Superior temporal gyrus (tissue), 1 donor: ENCODE data around the gene ATG16L2.
"Not testable (repeated sequence)": the region's sequence is repeated elsewhere in the genome, so short reads cannot be mapped to it uniquely, and the experiment has no call there.

Experiments used
- DNase-seq: peaks from one replicate; pipeline ENCODE4 v3.0.0-alpha.2; 2016; ENCODE audit errors: extremely low spot score

ATG16L2 gene

DNA sequence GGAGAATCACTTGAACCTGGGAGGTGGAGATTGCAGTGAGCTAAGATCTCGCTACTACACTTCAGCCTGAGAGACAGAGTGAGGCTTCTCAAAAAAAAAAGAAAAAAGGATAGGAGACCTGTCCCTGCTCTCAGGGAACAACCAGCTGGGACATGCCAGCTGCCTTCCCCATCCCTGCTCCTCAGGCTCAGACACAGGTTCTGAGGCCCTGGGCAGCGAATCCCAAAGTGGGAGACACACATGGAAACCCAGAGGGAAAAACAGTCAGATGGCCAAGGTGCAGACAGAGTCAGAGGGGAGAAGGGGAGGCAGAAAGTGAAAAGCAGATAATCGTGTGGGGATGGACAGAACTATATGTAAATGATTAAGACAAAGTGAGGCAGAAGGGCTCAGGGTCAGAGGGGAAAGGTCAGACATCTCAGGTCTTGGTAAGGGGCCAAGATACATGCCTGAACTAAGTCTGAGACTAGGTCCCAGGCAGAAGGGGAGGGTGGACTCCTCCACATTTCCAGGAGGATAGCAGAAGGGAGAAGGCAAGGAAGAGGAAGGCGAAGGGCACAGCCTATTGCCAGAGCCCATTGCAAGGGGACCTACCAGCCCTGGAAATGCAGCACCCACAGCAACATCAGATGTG is 34.6 kb upstream of the ATG16L2 start:
- DNase-seq = no peak

- no peak for DNase-seq
These were observed 33.7 kb upstream of the ATG16L2 start for GRCh38 chr11:72780296-72781062.

DNA sequence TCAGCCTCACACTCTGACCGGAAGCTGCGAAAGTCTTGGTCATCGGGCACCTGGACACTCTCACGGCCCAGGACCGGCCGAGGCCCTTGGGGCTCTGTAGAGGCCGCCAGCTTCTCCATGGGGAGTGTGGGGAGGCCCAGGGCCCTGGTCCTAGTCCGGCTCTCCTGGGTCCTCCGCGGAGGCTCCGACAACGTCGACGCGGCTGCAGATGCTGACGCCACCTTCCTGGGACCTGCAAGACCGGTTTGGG is 33.2 kb upstream of the ATG16L2 start:
- no peak for DNase-seq

GRCh38 chr11:72781313-72782080 is 32.7 kb upstream of the ATG16L2 start:
- no peak for DNase-seq

GRCh38 chr11:72782081-72782920 is 31.9 kb upstream of the ATG16L2 start:
- no peak for DNase-seq

DNA sequence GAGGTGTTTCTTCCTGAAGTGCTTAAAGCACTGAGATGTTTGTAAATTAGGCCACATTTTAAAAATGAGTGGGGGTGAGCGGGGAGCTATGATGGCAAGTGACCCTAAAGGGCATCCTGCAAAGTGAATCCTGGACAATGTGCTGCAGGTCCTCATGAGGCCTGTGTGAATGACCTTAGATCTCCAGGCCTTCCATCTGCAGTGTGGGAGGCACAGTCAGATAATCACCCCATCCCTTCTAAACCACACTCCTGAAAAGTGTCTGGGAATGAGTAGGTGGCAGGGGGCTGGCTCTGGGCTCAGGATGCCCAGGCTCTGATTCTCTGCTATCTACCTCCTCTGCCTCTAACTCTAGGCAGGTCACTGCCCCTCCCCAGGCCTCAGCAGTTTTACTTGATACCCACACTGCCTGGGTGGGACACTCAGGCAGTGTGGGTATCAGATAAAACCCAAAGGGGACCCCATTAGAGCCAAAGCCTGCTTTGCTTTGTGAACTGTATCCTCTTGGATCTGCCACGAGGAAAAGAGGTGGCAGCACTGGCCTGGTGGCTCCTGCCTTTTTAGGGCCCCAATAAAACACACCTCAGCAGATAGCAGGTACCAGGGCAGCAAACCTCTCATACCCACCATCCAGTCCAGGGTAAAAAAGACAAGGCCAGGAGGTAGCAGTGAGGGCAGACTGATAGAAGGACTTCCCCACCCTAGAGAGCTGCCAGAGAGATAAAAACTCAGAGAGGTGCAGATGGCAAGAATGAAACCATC is 30.9 kb upstream of the ATG16L2 start:
- no peak for DNase-seq

GRCh38 chr11:72784662-72785061 is 29.5 kb upstream of the ATG16L2 start:
- DNase-seq = no peak

DNA sequence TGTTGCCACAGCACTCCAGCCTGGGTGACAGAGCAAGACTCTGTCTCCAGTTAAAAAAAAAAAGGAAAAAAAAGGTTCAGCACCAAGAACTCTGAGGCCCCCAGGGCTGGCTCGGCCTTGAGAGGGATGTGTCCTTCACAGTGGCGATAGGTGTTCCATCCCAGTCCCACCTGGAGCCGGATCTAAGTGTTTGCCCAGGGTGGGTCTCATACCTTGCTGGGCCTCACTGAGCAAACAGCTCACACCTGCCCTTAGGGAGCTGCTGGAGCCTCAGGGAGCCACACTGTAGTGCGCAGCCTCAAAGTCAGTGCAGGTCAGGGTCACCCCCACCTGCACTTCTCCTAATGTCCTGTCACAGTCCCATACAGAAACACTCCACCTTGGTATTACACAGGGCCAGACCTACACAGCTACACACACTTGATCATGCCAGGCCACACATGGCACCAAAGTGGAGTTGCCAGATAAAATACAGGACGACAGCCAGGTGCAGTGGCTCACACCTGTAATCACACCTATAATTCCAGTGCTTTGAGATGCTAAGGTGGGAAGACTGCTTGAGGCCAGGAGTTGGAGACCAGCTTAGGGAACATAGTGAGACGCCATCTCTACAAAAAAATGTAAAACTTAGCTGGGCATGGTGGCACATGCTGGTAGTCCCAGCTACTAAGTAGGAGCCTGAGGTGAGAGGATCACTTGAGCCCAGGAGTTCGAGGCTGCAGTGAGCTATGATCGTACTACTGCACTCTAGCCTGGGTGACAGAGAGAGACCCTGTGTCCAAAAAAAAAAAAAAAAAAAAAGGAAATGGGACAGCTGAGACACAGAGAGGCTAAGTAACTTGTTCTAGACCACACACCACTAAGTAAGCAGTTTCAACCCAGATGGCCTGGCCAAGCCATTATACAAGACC is 27.7 kb upstream of the ATG16L2 start:
- DNase-seq = no peak

DNA sequence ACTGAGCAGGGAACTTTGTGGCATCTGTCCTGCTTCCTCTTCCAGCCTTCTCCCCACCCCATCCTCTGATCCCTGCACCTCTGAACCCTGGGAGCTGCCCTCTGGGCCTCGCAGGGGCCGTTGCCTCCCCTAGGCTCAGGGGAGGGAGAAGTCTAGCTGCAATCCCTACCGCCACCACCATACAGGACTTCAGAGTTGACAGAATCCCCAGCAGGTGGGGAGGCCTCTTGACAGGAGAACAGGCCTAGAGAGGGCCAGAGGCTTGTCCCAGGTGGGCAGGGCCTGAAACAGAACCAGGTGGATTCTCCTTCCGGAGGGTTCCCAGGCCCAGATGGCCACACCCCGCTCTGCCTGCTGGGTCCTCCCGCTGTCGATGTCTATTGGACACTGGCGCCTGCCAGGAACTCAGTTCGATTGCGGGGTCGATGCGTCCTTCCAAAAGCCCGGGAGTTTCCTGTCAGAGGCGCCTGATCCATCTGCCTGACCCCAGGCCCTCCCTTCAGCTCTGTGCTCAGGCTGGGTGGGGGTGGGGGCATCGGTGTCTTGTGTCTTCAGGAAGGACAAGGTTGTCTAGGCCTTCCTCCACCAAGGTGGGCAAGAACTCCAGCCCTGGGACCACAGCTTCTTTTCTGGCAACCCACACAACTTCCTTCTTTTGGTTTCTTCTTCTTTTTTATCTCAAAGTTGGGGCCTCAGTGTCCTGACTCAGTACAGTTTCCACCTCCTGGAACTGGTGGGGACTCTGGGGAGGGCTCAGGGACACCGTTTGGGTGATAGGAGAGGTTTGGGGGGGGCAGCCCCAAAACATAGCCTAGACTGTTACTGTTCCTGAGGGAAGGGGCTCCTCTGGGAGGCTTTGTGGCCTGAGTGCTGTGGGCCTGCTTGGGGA is 26.8 kb upstream of the ATG16L2 start:
- DNase-seq = no peak

DNA sequence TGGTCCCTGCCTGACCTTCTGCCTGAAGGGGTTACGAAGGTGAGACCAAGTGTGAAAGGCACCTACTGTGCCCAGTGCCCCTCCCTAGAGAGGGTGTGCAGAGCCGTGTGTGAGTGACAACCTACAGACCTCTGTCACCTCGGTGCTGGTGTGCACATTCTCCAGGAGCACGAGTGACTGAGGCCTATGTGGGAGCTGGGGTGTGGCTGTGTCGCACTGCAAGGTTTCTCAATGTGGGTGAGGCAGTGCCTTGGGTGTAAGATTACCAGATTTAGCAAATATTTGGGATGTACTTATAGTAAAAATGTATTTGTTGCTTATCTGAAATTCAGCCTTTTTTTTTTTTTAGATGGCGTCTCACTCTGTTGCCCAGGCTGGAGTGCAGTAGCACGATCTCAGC is 26.0 kb upstream of the ATG16L2 start:
- no peak for DNase-seq

- peak; percentile 47 for DNase-seq
These were observed 24.6 kb upstream of the ATG16L2 start for GRCh38 chr11:72789493-72790131.

GRCh38 chr11:72791228-72791627 is 23.0 kb upstream of the ATG16L2 start:
- DNase-seq = not testable (repeated sequence)

GRCh38 chr11:72792437-72793021 is 21.7 kb upstream of the ATG16L2 start:
- DNase-seq = peak; percentile 15

DNA sequence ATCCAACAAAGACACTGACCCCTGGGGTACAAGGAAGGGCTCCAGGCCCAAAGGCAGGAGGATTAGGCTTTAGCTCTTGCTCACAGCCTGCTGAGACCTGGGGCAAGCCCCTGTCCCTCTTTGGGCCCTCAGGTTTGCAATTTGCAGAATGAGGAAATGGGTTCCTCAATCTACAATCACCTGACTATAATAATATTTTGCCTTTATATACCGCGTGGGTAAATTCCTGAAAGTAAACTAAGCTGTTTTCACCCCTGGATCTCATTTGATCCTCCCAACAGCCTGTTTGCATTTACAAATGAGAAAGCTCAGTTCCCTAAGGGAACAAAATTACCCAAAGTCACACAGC is 21.2 kb upstream of the ATG16L2 start:
- DNase-seq = no peak

DNA sequence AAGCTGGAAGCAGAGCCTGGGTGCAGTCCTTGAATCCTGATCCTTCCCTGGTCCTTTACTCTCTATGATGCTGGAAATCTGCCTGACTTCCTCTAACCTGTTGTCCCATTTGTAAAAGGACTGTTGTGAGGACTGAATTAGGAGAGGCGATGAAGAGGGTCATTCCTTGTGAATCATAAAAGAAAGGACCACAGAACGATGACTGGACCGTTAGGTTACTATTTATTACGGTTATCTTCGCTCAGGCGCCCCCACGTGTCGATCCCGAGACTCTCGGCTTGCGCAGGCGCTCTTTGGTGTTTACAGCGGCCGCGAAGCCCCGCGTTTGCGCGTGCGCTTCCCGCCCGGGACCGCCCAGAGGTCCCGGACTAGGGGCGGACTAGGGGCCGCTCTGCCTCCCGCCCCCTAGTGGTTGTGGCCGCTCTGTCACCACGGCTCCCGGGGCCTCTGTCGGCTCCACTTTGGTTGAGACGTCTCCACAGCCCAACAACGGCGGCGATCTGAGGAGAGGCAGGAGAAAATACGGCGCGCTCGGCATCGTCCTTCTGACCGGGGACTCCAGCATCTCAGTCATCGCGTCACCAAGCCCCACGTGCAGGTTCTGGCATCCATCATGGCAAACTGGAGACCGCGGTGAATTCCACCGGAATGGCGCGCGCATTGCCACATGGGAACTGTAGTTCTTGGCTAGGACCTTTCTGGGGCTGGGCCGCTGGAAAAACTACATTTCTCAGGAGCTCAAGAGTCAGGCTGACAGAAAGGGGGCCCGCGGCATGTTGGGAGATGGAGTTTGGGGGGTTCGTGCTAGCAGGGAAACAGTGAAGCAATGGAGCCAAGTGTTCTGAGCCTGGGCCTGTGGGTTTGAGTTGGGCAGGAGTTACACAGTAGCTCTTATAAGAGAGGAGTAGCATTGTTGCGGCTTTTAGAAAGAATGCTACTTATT is 20.5 kb upstream of the ATG16L2 start, which contains the start of gene STARD10:
Gene STARD10 (minus strand): TSS at position 623 of the 943 bp plus-strand sequence. CDS start 12,866 bp downstream, outside the sequence.
- DNase-seq = peak; percentile 99

- DNase-seq = no peak
These were observed 15.8 kb upstream of the ATG16L2 start for GRCh38 chr11:72798361-72798760.

- no peak for DNase-seq
These were observed 14.8 kb upstream of the ATG16L2 start for GRCh38 chr11:72799441-72799840.
